Measurements from ENCODE around the gene NCOA4. TPM values are rescaled to one million over a fixed set of nuclear protein-coding genes. Genes with fewer than 3 reads are reported as not detected.
"Not testable (repeated sequence)": the region's sequence is repeated elsewhere in the genome, so short reads cannot be mapped to it uniquely, and the experiment has no call there.

NCOA4 gene
- total and polyA plus RNA-seq, 2 of the 4 experiments (the other 2 are of a cell fraction): 62.2 to 188 TPM

DNA sequence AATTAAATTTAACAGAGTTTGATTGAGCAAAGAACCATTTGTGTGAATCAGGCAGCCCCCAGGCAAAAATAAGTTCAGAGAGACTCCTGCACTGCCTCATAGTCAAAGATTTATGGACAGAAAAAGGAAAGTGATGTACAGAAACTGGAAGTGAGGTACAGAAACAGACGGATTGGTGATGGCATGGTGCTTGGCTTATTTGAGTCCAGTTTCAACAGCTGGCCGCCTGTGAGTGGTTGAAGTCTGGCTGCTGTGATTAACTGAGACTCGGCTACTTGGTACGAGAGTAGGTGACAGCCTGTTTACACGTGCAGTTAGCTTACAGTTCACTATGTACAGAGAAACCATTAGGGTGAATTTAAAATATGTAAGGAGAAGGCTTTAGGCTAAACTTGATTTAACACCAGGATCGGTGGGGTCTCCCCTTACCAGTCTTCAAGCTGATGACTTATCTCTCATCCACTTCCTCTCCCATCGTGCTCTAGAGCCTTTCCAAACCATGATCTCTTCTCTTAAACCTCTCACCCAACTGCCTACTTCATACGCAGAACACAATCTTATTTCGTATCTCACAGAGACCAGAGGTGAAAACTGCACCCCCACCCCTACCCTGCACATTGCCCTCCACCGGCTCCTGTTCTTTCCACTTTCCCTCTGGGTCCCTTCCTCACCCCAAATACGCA is 20.7 kb upstream of the NCOA4 start:
- Histone ChIP-seq H3K4ac (ENCODE audit: low read depth, low read length) (no peak overlapping the region), H4K8ac (ENCODE audit: low read depth in 2 of 2, low read length in 2 of 2) (no peak overlapping the region), H3K9ac (ENCODE audit: low read depth, low read length) (no peak overlapping the region), H3K36me3 (ENCODE audit: control insufficient read depth, insufficient read depth, low read length) (no peaks in the 10 kb centered on the region), H3K18ac (ENCODE audit: low read depth, low read length) (no peak overlapping the region), H2AFZ (replicated peaks; ENCODE audit: low read length, poor library complexity) (no peak overlapping the region), H2AK5ac (ENCODE audit: low read depth, low read length) (no peak overlapping the region), H3K79me1 (ENCODE audit: low read depth in 1 of 2, low read length in 2 of 2) (no peaks in the 10 kb centered on the region), H3K27me3 (ENCODE audit: control insufficient read depth, insufficient read depth, low read length) (peaks cover 41% of the 10 kb centered on the region), H2BK5ac (ENCODE audit: low read depth, low read length, poor library complexity, severe bottlenecking) (no peak overlapping the region), H3K27ac (ENCODE audit: insufficient read depth, low read length) (no peak overlapping the region), H3K56ac (ENCODE audit: extremely low read depth, insufficient read depth, low read length) (no peak overlapping the region), H4K20me1 (ENCODE audit: insufficient read depth, low read length) (no peaks in the 10 kb centered on the region), H3K14ac (replicated peaks; ENCODE audit: low read depth, low read length) (no peak overlapping the region), H4K91ac (ENCODE audit: insufficient read depth, low read depth, low read length) (no peak overlapping the region), H3K23ac (ENCODE audit: low read depth, low read length) (no peak overlapping the region), H2BK20ac (ENCODE audit: low read depth, low read length) (no peak overlapping the region), H3K9me1 (ENCODE audit: insufficient read depth, low read length) (no peaks in the 10 kb centered on the region), H2BK15ac (ENCODE audit: low read depth, low read length) (no peak overlapping the region), H4K5ac (ENCODE audit: low read depth, low read length) (no peak overlapping the region), H2BK120ac (ENCODE audit: low read depth, low read length) (no peak overlapping the region), H3K4me2 (ENCODE audit: low read depth, low read length) (no peak overlapping the region), H2AK9ac (replicated peaks; ENCODE audit: low read depth, low read length, poor library complexity) (no peak overlapping the region), H3K4me3 (ENCODE audit: insufficient read depth, low read depth, low read length) (no peak overlapping the region), H3K4me1 (ENCODE audit: control insufficient read depth, insufficient read depth, low read length) (no peaks in the 10 kb centered on the region), H3K9me3 (ENCODE audit: control insufficient read depth, insufficient read depth, low read length) (no peaks in the 10 kb centered on the region)
- TF ChIP-seq, protein P1, sequence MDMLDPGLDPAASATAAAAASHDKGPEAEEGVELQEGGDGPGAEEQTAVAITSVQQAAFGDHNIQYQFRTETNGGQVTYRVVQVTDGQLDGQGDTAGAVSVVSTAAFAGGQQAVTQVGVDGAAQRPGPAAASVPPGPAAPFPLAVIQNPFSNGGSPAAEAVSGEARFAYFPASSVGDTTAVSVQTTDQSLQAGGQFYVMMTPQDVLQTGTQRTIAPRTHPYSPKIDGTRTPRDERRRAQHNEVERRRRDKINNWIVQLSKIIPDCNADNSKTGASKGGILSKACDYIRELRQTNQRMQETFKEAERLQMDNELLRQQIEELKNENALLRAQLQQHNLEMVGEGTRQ (IDR thresholded peaks at IDR 0.05; ENCODE audit: low read depth, low read length): no peak
- TF ChIP-seq, protein P2, sequence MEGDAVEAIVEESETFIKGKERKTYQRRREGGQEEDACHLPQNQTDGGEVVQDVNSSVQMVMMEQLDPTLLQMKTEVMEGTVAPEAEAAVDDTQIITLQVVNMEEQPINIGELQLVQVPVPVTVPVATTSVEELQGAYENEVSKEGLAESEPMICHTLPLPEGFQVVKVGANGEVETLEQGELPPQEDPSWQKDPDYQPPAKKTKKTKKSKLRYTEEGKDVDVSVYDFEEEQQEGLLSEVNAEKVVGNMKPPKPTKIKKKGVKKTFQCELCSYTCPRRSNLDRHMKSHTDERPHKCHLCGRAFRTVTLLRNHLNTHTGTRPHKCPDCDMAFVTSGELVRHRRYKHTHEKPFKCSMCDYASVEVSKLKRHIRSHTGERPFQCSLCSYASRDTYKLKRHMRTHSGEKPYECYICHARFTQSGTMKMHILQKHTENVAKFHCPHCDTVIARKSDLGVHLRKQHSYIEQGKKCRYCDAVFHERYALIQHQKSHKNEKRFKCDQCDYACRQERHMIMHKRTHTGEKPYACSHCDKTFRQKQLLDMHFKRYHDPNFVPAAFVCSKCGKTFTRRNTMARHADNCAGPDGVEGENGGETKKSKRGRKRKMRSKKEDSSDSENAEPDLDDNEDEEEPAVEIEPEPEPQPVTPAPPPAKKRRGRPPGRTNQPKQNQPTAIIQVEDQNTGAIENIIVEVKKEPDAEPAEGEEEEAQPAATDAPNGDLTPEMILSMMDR (conservative IDR thresholded peaks at IDR 0.05; ENCODE audit: low read depth, low read length): no peak
- TF ChIP-seq MXI1 (IDR thresholded peaks at IDR 0.05; ENCODE audit: borderline replicate concordance, low read depth, low read length) (no peak), CEBPB (IDR thresholded peaks at IDR 0.05; ENCODE audit: low read depth, low read length) (no peak)
- WGBS, 2 experiments (ENCODE audit: extremely low coverage in 2 of 2, insufficient read length in 1 of 2): 36% methylated on average over 3 of the region's 11 CpGs; no CpG with 5 or more reads in 1 of the 2 experiments
- BruUV-seq (replicated peaks): no TSS peak
- ATAC-seq (ENCODE audit: low read depth) (peak; percentile 32; the same call in 1 of the 2 replicates), DNase-seq (no peak)
- POLR2A ChIA-PET (ENCODE audit: unreplicated experiment): no interaction called here
- in situ Hi-C loops (cut with MboI; ENCODE audit: low sequenced_read_pairs): no loop called here
- intact Hi-C loops (cut with micrococcal nuclease): no loop called here
- CTCF ChIA-PET: no interaction called here
- dilution Hi-C loops (cut with HindIII; ENCODE audit: low sequenced_read_pairs, unreplicated experiment): no loop called here

DNA sequence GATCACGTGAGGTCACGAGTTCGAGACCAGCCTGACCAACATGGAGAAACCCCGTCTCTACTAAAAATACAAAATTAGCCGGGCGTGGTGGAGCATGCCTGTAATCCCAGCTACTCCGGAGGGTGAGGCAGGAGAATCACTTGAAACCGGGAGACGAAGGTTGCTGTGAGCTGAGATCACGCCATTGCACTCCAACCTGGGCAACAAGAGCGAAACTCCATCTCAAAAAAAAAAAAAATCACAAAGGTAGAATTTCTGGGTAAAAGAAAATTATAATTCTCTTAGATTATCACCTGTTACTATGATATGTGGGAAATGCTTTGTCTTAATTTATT is 19.0 kb upstream of the NCOA4 start:
- H2BK5ac ChIP-seq (ENCODE audit: low read depth, low read length, poor library complexity, severe bottlenecking); H3K14ac ChIP-seq (replicated peaks; ENCODE audit: low read depth, low read length); in situ Hi-C loops (cut with MboI; ENCODE audit: low sequenced_read_pairs); H4K20me1 ChIP-seq (ENCODE audit: insufficient read depth, low read length); H3K18ac ChIP-seq (ENCODE audit: low read depth, low read length); DNase-seq; H3K9me1 ChIP-seq (ENCODE audit: insufficient read depth, low read length); H3K36me3 ChIP-seq (ENCODE audit: control insufficient read depth, insufficient read depth, low read length); H2BK20ac ChIP-seq (ENCODE audit: low read depth, low read length); dilution Hi-C loops (cut with HindIII; ENCODE audit: low sequenced_read_pairs, unreplicated experiment); H2AK5ac ChIP-seq (ENCODE audit: low read depth, low read length); H2BK120ac ChIP-seq (ENCODE audit: low read depth, low read length); H2AK9ac ChIP-seq (replicated peaks; ENCODE audit: low read depth, low read length, poor library complexity); H3K4ac ChIP-seq (ENCODE audit: low read depth, low read length); ATAC-seq (ENCODE audit: low read depth); H3K79me1 ChIP-seq (ENCODE audit: low read depth in 1 of 2, low read length in 2 of 2); H2BK15ac ChIP-seq (ENCODE audit: low read depth, low read length); H2AFZ ChIP-seq (replicated peaks; ENCODE audit: low read length, poor library complexity); H3K9ac ChIP-seq (ENCODE audit: low read depth, low read length); H4K8ac ChIP-seq (ENCODE audit: low read depth in 2 of 2, low read length in 2 of 2); H3K23ac ChIP-seq (ENCODE audit: low read depth, low read length); BruUV-seq (replicated peaks); H4K91ac ChIP-seq (ENCODE audit: insufficient read depth, low read depth, low read length); H3K9me3 ChIP-seq (ENCODE audit: control insufficient read depth, insufficient read depth, low read length); H3K4me3 ChIP-seq (ENCODE audit: insufficient read depth, low read depth, low read length); H4K5ac ChIP-seq (ENCODE audit: low read depth, low read length); H3K27ac ChIP-seq (ENCODE audit: insufficient read depth, low read length); H3K4me1 ChIP-seq (ENCODE audit: control insufficient read depth, insufficient read depth, low read length); H3K56ac ChIP-seq (ENCODE audit: extremely low read depth, insufficient read depth, low read length); intact Hi-C loops (cut with micrococcal nuclease); POLR2A ChIA-PET (ENCODE audit: unreplicated experiment); H3K4me2 ChIP-seq (ENCODE audit: low read depth, low read length): not testable (repeated sequence)
- WGBS, 2 experiments (ENCODE audit: extremely low coverage in 2 of 2, insufficient read length in 1 of 2): no CpG with 5 or more reads among the region's 11 CpGs
- peaks cover 43% of the 10 kb centered on the region for H3K27me3 ChIP-seq (ENCODE audit: control insufficient read depth, insufficient read depth, low read length)
- CTCF ChIA-PET: interaction anchor here (0.6 kb wide), 1 partner anchor 29 kb away, joined by 5 read pairs; no protein-coding TSS in a partner anchor

Data from IMR-90 (cell line).